Astrocyte (in vitro differentiated cells and primary cell): ENCODE results near the gene ABHD16B.

Source experiments
- EZH2 ChIP-seq: IDR thresholded peaks from 2 replicates; pipeline ENCODE4 v1.6.1; 2012; ENCODE audit warnings: mild to moderate bottlenecking, low read length, inconsistent platforms; ENCODE audit not compliant: insufficient read depth
- TF ChIP-seq, protein P1 (sequence below): IDR thresholded peaks from 2 replicates; pipeline ENCODE4 v1.5.1; 2011; ENCODE audit warnings: low read depth, mild to moderate bottlenecking, inconsistent platforms, low read length, moderate library complexity; ENCODE audit not compliant: insufficient read depth

DNA sequence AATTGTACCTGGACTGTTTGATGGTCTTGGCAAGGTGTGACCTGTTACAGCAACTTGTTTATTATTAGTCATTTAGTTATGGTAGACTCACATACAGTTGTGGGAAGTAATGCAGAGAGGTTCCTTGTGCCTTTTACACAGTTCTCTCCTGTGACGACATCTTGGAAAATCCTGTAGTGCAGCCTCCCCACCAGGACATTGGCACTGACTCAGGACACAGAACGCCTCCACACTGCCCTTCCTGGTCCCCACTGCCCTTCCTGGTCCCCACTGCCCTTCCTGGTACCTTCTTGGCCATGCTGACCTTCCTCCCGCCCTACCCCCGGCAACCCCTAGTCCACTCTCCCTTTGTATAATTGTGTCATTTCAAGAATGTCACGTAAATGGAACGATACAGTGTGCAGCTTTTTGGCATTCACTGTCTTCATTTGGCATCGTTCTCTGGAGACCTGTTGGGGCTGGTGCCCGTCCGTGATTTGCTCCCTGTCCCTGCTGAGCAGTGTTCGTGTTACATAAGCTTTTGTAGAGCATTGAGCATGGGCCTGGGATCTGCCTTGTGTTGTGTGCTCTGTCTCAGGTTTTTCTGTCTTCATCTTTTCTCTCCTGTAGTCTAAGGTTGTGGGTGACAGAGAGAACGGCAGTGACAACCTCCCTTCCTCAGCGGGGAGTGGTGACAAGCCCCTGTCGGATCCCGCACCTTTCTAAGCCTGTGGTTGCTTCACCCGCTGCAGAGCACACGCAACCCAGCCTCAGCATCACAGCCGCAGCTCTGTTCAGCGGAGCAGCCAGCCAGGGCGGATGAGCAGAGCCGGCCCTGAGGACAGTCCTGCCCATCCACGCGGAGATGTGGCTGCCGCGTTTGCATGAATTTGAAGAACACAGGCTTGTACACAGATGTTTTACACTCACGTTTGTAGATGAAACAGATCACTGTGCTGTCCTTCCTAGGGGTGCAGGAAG is 28.2 kb downstream of the ABHD16B start:
- TF ChIP-seq, protein P1, sequence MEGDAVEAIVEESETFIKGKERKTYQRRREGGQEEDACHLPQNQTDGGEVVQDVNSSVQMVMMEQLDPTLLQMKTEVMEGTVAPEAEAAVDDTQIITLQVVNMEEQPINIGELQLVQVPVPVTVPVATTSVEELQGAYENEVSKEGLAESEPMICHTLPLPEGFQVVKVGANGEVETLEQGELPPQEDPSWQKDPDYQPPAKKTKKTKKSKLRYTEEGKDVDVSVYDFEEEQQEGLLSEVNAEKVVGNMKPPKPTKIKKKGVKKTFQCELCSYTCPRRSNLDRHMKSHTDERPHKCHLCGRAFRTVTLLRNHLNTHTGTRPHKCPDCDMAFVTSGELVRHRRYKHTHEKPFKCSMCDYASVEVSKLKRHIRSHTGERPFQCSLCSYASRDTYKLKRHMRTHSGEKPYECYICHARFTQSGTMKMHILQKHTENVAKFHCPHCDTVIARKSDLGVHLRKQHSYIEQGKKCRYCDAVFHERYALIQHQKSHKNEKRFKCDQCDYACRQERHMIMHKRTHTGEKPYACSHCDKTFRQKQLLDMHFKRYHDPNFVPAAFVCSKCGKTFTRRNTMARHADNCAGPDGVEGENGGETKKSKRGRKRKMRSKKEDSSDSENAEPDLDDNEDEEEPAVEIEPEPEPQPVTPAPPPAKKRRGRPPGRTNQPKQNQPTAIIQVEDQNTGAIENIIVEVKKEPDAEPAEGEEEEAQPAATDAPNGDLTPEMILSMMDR = no peak
- no peak for TF ChIP-seq EZH2
